H1 (cell line): ENCODE results near the gene TRAF5. TPM values are rescaled to one million over a fixed set of nuclear protein-coding genes. Genes with fewer than 3 reads are reported as not detected.

Experiments
- ASH2L ChIP-seq: fragments of 200-600, 300-600 bp; sonication (generic); IDR thresholded peaks from one replicate; pipeline ENCODE4 v1.7.1; 2017; ENCODE audit warnings: low read length
- POLR2A ChIP-seq, 2 experiments: IDR thresholded peaks; 1 replicate in 1 of 2; 2 replicates in 1 of 2; pipeline ENCODE4 v1.6.1; 2011; ENCODE audit warnings: low read depth in 2 of 2, low read length in 2 of 2, mild to moderate bottlenecking in 2 of 2; ENCODE audit errors: control extremely low read depth in 1 of 2
- POU5F1 ChIP-seq: IDR thresholded peaks from 2 replicates; pipeline ENCODE4 v1.6.1; 2011; ENCODE audit warnings: low read depth, mild to moderate bottlenecking, low read length, moderate library complexity
- SAP30 ChIP-seq: fragments of 300-600 bp; sonication (generic); IDR thresholded peaks from 2 replicates; pipeline ENCODE4 v1.7.1; 2012; ENCODE audit warnings: low read length, moderate library complexity, mild to moderate bottlenecking, inconsistent platforms; ENCODE audit not compliant: insufficient read depth, insufficient replicate concordance
- YY1 ChIP-seq: IDR thresholded peaks from 2 replicates; pipeline ENCODE4 v1.6.1; 2011; ENCODE audit warnings: low read depth, mild to moderate bottlenecking, low read length
- polyA plus RNA-seq, 7 experiments: library from polyadenylated mRNA; depleted of rRNA in 3 of 7; stranded (reverse) in 5 of 7; unstranded in 2 of 7; fragments of >200 nt in 5 of 7; fragments of 200-250 nt in 2 of 7; gene quantifications; 1 replicate in 5 of 7; 2 replicates in 1 of 7; 4 replicates in 1 of 7; pipeline versions ENCODE4 v1.2.1 to v1.2.3, GENCODE V29; 2011 to 2013; ENCODE audit warnings: missing spikeins in 2 of 7, mixed read lengths in 2 of 7
- total RNA-seq: library from RNA; stranded (reverse); fragmentation: NEBNext Ultra II Directional; extraction: Animal tissue kit (Norgen Biotek cat#: 25700); gene quantifications from 2 replicates; pipeline ENCODE4 v1.2.1, GENCODE V29; 2021

TRAF5 gene
- total and polyA plus RNA-seq, 2 of the 8 experiments (the other 6 are each of a cell fraction or from before 2014, with no cell fraction given), result 13.0 to 17.1 TPM

GRCh38 chr1:211319892-211320291 is 6.7 kb upstream of the TRAF5 start (continued):
- TF ChIP-seq SAP30 (no peak), ASH2L (no peak), YY1 (no peak), POLR2A (IDR thresholded peaks at IDR 0.05; ENCODE audit: control extremely low read depth in 1 of 2, low read depth in 2 of 2, low read length in 2 of 2) (no peak), POU5F1 (no peak)
